NCI-H187 treated with DMSO at 0.1 percent for 48 hours (cell line): ENCODE measurements around the gene CLINT1.

Source experiments
- DNase-seq: peaks from one replicate; lab custom pipeline; 2025; lab: John Stamatoyannopoulos, UW

The CLINT1 gene

DNA sequence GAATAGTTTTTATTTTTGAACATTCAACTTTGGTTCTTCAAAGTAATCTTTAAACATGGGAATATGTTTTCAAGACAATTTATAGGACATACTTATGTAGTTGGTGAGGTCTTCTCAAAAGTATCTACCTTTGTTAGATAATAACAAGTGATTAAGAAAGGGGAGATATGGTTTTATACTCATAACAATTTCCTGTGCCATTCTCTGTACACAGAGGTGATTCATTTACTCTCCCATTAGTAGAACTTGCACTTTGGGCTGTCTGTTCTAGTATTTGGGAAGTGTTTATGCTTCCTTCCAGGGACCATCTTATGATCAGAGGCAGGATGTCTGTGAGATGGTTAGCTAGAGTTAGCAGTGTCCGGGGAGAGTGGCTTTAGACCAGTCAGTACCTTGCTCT, 100.2 kb downstream of the CLINT1 start:
- no peak for DNase-seq

- DNase-seq = no peak
Measured at GRCh38 chr5:157756122-157756521, 102.8 kb downstream of the CLINT1 start.

DNA sequence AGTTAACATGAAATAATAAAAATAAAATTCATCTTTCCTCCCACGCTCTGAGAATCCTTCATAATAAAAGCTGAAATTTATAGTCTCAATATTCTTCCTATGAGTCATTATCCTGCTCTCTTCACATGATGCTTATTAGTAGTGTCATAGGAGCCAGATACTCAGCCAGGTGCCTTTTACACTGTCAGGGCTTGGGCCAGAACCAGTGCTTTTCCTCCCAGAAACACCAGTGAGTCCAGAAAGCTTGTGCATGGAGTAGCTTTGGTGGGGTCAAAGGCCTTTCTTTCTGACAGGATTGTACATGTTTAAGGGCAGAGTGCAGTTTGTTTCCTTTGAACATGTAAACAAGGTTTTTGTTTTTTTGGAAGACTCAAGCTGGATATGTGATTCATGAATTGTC, 108.6 kb downstream of the CLINT1 start:
- no peak for DNase-seq

- no peak for DNase-seq
Measured at GRCh38 chr5:157749462-157749799, 109.5 kb downstream of the CLINT1 start.

DNA sequence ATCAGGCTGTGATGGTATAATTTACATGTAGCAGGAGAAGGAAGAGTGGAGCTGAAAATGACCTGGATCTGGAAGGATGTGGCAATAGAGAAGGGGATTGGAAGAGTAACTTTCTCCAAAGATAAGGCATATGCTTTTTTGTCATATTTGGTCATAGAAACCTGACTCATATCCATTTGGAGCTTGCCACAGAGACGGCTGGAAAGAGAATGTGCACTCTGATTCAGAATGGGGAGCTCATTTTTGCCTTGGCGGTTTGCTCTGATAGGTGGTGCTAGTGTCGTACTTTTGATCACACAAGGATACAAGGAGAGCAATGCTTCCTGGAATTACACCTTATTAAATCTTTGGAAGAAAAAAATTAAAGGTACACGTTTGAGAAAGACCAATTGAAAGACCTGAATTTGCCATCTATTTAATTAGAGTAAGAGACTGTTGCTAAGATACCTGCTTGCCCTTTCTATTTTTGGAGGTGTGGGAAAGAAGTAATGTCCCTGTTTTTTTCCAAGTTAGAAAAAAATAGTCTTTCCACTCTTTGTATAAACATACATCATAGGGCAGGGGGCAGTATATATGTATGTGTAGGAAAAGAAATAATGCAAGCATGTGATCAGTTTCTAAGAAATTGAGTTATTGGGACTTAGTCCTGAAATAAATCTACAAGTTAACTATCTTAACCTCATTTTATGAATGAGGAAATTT, 110.0 kb downstream of the CLINT1 start:
- DNase-seq = no peak

GRCh38 chr5:157747766-157748700, 110.9 kb downstream of the CLINT1 start:
- no peak for DNase-seq

DNA sequence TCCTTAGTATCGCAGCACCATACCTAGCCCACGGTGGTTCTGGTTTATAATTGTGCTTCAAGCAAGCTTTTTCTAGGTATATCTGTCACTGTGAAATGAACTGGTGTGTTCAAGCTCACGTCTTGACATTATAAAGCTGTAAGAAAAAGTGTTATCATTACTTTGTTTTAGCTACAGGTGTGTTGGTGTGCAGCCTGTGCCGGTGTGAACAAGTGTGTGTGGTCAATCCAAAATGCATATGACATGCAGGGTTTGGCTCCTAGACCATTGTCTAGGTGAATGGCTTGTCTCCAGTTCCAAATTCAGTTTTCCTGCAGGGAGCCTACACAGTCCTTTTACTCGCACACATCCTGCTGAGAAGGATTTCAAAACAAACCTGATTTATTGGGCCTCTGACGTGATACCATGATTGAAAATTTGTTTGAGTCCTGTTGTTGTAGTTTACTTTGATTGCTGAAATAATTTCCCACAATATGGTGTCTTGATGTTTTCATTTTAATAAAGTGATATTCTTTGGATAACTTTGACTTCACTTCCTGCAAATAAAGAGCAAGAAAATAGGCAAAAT, 111.7 kb downstream of the CLINT1 start:
- DNase-seq = no peak

GRCh38 chr5:157745041-157745456, 113.9 kb downstream of the CLINT1 start:
- DNase-seq = no peak

DNA sequence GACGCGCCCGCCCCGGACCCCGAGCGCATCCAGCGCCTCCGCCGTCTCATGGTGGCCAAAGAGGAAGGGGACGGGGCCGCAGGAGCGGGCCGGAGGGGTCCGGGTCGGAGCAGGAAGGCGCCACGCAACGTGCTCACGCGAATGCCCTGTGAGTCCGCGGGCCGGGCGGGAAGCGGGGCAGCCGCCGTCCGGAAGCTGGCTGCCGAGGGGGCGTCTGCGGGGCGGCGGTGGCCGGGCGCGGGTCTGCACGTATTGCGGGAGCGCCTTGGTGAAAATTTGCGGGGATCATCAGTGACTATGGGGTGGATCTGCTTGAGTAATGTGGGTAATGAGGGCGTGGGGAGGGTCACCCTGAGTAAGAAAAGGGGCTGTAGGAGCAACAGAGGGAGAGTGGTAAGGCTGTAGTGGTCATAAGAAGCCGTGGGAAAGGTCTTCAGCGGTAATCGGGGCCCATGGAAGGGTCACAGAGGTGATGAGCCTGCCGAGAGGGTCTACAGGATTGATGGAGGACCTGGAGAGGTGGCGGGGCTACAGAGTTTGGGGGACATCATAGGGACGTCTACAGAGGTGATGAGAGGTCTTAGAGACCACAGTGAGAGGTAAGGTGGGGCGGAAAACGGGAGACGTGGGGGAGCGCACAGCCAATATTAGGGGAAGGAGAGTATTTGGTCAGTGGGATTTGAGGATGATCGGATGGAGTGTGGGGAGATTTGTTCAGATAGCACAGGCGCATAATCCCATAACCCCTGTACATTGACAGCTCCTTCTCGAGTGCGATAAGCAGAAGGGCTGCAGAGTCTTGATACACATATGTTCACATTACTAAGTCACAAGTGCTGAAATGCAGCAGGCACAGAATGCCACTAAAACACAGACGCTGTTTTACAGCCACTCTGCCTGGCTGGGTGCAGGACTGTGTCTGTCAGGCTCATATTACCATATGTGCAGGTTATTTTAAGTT, 114.6 kb downstream of the CLINT1 start:
- DNase-seq = no peak

- DNase-seq = peak; percentile 64
Measured at GRCh38 chr5:157743163-157744050, 115.5 kb downstream of the CLINT1 start, which contains the start of gene LSM11. Gene LSM11, plus strand, starts transcription at chr5:157743712. Its CDS starts 39 bp downstream, at chr5:157743751.

DNA sequence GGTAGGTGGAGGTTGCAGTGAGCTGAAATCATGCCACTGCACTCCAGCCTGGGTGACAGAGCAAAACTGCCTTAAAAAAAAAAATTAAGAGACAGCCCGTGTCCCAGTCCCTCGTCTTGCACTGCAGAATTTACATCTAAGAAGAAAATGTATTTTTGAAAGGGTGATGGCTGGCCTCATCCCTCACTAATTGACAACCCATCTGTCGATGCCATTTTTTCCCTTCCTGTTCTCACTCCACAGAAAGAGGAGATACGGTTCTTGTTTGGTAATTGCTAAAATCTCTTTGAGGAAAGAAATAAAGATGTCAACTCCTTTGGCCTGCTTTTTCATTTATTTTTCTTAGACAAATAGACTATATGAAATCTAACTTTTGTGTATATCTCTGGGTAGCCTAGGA, 117.8 kb downstream of the CLINT1 start:
- no peak for DNase-seq

GRCh38 chr5:157740229-157740610, 118.7 kb downstream of the CLINT1 start:
- DNase-seq = no peak

DNA sequence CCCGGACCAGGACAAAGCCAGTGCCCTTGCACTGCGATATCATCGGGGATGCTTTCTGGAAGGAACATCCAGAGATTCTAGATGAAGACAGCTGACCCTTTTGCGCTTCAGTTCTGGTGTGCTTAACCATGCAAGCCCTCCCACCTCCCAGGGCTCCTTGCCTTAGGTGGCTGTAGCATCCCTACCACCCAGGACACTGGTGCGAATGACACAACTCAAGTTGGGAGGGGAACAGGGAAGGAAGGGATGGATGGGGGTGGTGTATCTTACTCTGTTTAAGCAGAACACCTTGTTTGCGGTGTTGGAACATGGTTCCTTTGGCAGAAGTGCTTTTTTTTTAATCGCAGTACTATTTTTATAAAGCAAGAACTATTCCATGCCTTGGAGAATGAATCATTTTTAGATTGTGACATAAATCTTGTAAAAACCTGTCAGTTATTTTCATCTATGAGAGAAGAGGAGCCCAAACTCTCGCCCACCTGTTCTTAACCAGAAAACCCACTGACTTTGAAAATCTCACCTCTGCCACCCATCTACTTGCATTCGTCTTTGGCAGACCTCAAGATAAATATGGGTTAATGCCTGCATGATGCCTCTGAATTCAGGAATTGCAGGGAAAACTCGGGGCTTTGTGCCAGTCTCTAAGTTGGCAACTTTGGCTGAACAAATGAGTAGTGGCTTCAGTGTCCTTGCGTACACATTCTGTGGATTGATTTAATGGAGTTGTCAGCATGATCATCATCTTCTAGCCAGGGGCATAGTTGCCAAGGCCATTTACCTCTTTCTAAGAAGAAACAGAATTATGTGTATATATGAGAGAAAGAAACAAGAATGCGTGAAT, 119.3 kb downstream of the CLINT1 start:
- DNase-seq = no peak

- no peak for DNase-seq
Measured at GRCh38 chr5:157735991-157736390, 123.0 kb downstream of the CLINT1 start.
